Hepatocyte (in vitro differentiated cells): ENCODE data around the gene LRRC27. TPM values are rescaled to one million over a fixed set of nuclear protein-coding genes. Genes with fewer than 3 reads are reported as not detected.

Experiments used
- DNase-seq: peaks from one replicate; pipeline ENCODE4 v3.0.0-alpha.2; 2016; ENCODE audit warnings: low spot score
- H2AFZ ChIP-seq: fragments of 200-600 bp; sonication (generic); 2 replicates; pipeline ENCODE4 v1.6.0; 2016; ENCODE audit warnings: antibody characterized with exemption, mild to moderate bottlenecking
- H3K27ac ChIP-seq: fragments of 200-600 bp; sonication (generic); 2 replicates; pipeline ENCODE4 v1.5.1; 2016; ENCODE audit warnings: mild to moderate bottlenecking
- H3K27me3 ChIP-seq: fragments of 200-600 bp; sonication (generic); 2 replicates; pipeline ENCODE4 v1.6.1; 2016
- H3K36me3 ChIP-seq: fragments of 200-600 bp; sonication (generic); replicated peaks from 2 replicates; pipeline ENCODE4 v1.5.1; 2016; ENCODE audit warnings: low read depth; ENCODE audit not compliant: insufficient read depth
- H3K4me1 ChIP-seq: fragments of 200-600 bp; sonication (generic); 2 replicates; pipeline ENCODE4 v1.5.1; 2016; ENCODE audit warnings: mild to moderate bottlenecking, moderate library complexity; ENCODE audit not compliant: insufficient read depth
- H3K4me2 ChIP-seq: fragments of 200-600 bp; sonication (generic); 2 replicates; pipeline ENCODE4 v1.6.0; 2016
- H3K4me3 ChIP-seq: fragments of 200-600 bp; sonication (generic); 2 replicates; pipeline ENCODE4 v1.5.1; 2016; ENCODE audit warnings: mild to moderate bottlenecking
- H3K79me2 ChIP-seq: fragments of 200-600 bp; sonication (generic); 2 replicates; pipeline ENCODE4 v1.6.0; 2017; ENCODE audit warnings: mild to moderate bottlenecking
- H3K9me2 ChIP-seq: fragments of 200-600 bp; sonication (generic); replicated peaks from 2 replicates; pipeline ENCODE4 v1.6.0; 2017; ENCODE audit warnings: mild to moderate bottlenecking; ENCODE audit not compliant: insufficient read depth
- H3K9me3 ChIP-seq: fragments of 200-600 bp; sonication (generic); 2 replicates; pipeline ENCODE4 v1.5.1; 2016; ENCODE audit warnings: low read depth, mild to moderate bottlenecking
- H4K20me1 ChIP-seq: fragments of 200-600 bp; sonication (generic); 2 replicates; pipeline ENCODE4 v1.6.0; 2016; ENCODE audit warnings: mild to moderate bottlenecking; ENCODE audit not compliant: insufficient read depth, poor library complexity, severe bottlenecking
- CTCF ChIP-seq: fragments of 200-600 bp; sonication (generic); IDR thresholded peaks from 2 replicates; pipeline ENCODE4 v1.5.1; 2016; ENCODE audit warnings: antibody characterized with exemption, mild to moderate bottlenecking; ENCODE audit not compliant: poor library complexity
- EZH2 ChIP-seq: fragments of 200-600 bp; sonication (generic); IDR thresholded peaks from 2 replicates; pipeline ENCODE4 v1.6.1; 2016; ENCODE audit warnings: antibody characterized with exemption, mild to moderate bottlenecking, borderline replicate concordance
- EZH2phosphoT487 ChIP-seq: fragments of 200-600 bp; sonication (generic); IDR thresholded peaks from one replicate; pipeline ENCODE4 v1.6.1; 2018; ENCODE audit warnings: antibody characterized with exemption, mild to moderate bottlenecking, low read depth, moderate library complexity; ENCODE audit not compliant: unreplicated experiment, severe bottlenecking
- WGBS: methylation state at CpG from one replicate; pipeline ENCODE4 v1.1.6; 2016; ENCODE audit warnings: low lambda C conversion rate; ENCODE audit errors: missing lambda C conversion rate; 5-methylcytosine and 5-hydroxymethylcytosine counted together
- polyA plus RNA-seq: library from polyadenylated mRNA; unstranded; fragments of >200 nt; fragmentation: Nextera tagmentation; extraction: Ambion mirVana; gene quantifications from 2 replicates; pipeline ENCODE4 v1.2.1, GENCODE V29; 2016
- total RNA-seq: library from RNA; depleted of rRNA; stranded (reverse); fragments of >200 nt; gene quantifications from 2 replicates; pipeline ENCODE4 v1.2.3, GENCODE V29; 2014

Gene LRRC27
- total and polyA plus RNA-seq, 2 experiments from 2014 or later: 7.5 to 8.3 TPM

DNA sequence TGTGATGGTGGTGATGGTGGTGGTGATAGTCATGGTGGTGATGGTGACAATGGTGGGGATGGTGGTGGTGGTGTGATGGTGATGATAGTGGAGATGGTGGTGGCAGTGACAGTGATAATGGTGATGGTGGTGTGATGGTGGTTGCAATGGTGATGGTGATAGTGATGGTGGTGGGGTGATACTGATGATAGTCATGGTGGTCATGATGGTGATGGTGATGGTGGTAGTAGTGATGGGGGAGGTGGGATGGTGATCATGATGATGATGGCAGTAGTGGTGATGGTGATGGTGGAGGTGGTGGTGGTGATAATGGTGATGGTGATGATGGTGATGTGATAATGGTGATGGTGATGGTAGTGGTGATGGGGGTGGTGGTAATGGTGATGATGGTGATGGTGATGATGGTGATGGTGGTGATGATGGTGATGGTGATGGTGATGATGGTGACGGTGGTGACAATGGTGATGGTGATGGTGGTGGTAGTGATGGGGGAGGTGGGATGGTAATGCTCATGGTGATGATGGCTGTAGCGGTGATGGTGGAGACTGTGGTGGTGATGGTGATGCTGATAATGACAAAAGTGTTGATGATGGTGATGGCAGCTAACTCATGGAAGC, 60.3 kb downstream of the LRRC27 start:
- no peak for TF ChIP-seq EZH2phosphoT487
- no peak for TF ChIP-seq EZH2
- TF ChIP-seq CTCF: no peak
- Histone ChIP-seq H3K27me3 (no peaks in the 10 kb centered on the region), H3K9me2 (no peaks in the 10 kb centered on the region), H3K9me3 (no peaks in the 10 kb centered on the region), H3K4me3 (no peak overlapping the region), H3K36me3 (no peaks in the 10 kb centered on the region), H3K27ac (no peak overlapping the region), H3K4me1 (peaks cover 27% of the 10 kb centered on the region), H3K79me2 (peaks cover 2% of the 10 kb centered on the region), H4K20me1 (no peaks in the 10 kb centered on the region), H2AFZ (no peak overlapping the region), H3K4me2 (no peak overlapping the region)
- DNase-seq: no peak
- WGBS: 86% methylated on average over 2 of the region's 2 CpGs

DNA sequence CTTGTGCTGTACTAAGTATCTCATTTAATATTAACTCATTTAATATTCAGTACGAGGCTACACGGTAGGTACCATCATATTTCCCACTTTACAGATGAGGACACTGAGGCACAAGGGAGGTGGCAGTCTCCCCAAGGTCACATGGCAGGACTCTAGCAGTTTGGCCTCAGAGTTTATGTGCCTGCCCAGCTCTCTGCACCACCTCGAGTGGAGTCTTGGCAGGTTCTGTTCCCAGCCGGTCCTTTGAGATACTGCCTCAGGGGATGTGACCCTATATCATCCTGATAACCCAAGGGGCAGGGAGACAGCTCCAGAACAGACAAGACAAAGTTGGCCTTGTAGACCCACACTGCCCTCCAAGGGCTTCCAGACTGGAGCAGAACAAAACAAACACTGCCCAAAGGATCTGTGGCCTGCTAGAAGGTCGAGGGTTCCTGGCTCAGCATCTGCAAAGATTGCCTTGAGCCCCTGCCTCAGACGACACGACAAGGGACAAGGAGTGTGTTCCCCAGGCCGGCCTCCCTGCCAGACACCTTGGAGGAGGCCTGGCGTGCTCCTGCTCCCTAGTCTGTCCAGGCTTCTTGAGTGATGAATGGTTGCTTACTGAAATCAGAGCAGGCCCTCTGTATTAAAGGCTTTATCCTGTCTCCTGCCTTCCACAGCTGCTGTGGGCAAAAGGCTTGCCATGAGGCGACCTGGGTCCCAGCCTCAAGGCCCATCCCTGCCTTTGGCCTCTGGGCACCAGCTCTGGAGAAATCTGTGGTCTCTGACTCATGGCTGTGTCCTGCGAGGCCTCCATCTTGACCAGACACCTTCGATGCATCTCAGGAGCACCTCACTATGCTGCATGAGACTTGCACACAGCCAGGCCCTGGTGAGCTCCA, 61.1 kb downstream of the LRRC27 start:
- H3K4me2 ChIP-seq: no peak overlapping the region
- no peaks in the 10 kb centered on the region for H3K36me3 ChIP-seq
- no peak overlapping the region for H3K4me3 ChIP-seq
- H3K4me1 ChIP-seq: peaks cover 32% of the 10 kb centered on the region
- 83% methylated on average over 12 of the region's 12 CpGs for WGBS
- no peaks in the 10 kb centered on the region for H3K9me3 ChIP-seq
- peaks cover 9% of the 10 kb centered on the region for H3K79me2 ChIP-seq
- TF ChIP-seq EZH2phosphoT487 (no peak), CTCF (no peak), EZH2 (no peak)
- H3K9me2 ChIP-seq: no peaks in the 10 kb centered on the region
- no peaks in the 10 kb centered on the region for H3K27me3 ChIP-seq
- H2AFZ ChIP-seq: no peak overlapping the region
- H3K27ac ChIP-seq: no peak overlapping the region
- no peak for DNase-seq
- no peaks in the 10 kb centered on the region for H4K20me1 ChIP-seq

DNA sequence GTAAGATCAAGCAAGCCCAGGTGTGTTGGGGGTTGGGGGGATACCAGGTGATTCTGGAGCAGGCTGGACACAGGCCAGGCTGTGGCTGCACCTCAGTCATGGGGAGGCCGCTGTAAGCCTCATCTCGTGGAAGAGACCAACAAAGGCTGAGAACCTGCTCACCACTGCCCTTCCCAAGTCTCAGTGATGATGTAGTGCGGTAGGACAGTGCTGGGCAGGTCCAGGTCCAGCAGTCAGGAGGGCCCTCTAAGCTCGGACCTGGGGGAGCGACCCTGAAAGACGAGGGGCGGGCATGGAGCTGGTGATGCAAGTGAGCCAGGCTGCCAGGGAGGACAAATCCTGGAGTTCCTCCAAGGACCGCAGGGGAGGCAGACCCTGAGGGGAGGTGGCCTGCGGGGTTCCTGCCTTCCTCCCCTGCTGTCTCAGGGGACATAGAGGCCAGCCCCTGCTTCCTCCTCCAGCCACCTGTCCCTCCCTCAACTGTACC, 61.7 kb downstream of the LRRC27 start:
- Histone ChIP-seq H2AFZ (no peak overlapping the region), H3K27ac (no peak overlapping the region), H3K4me3 (no peak overlapping the region), H3K4me2 (no peak overlapping the region), H3K27me3 (no peaks in the 10 kb centered on the region), H3K36me3 (no peaks in the 10 kb centered on the region), H4K20me1 (no peaks in the 10 kb centered on the region), H3K79me2 (peaks cover 16% of the 10 kb centered on the region), H3K9me3 (no peaks in the 10 kb centered on the region), H3K9me2 (no peaks in the 10 kb centered on the region), H3K4me1 (peaks cover 39% of the 10 kb centered on the region)
- 94% methylated on average over 8 of the region's 9 CpGs for WGBS
- no peak for DNase-seq
- TF ChIP-seq EZH2 (no peak), EZH2phosphoT487 (no peak), CTCF (no peak)
